HG02642 (cell line): Measurements from ENCODE around the gene NAV1.
"Not testable (repeated sequence)": the region's sequence is repeated elsewhere in the genome, so short reads cannot be mapped to it uniquely, and the experiment has no call there.

Source experiments
- ATAC-seq: cut with Tn5 transposase; IDR thresholded peaks from one replicate; pipeline ENCODE4 v1.9.1; 2021; ENCODE audit warnings: mild to moderate bottlenecking; ENCODE audit not compliant: unreplicated experiment, poor library complexity

The NAV1 gene

GRCh38 chr1:201542309-201543035, 3.5 kb downstream of the NAV1 start:
- no peak for ATAC-seq

GRCh38 chr1:201543871-201544642, 5.1 kb downstream of the NAV1 start:
- ATAC-seq, result no peak

GRCh38 chr1:201544710-201545109, 5.8 kb downstream of the NAV1 start:
- ATAC-seq, result no peak

- ATAC-seq, result no peak
Measured at GRCh38 chr1:201545851-201546492, 7.0 kb downstream of the NAV1 start.

- ATAC-seq, result not testable (repeated sequence)
Measured at GRCh38 chr1:201549522-201549921, 10.6 kb downstream of the NAV1 start.

- no peak for ATAC-seq
Measured at GRCh38 chr1:201551096-201551495, 12.2 kb downstream of the NAV1 start.

GRCh38 chr1:201551877-201552731, 13.2 kb downstream of the NAV1 start:
- ATAC-seq, result no peak

- ATAC-seq, result no peak
Measured at GRCh38 chr1:201552941-201553351, 14.0 kb downstream of the NAV1 start.

GRCh38 chr1:201553496-201554189, 14.7 kb downstream of the NAV1 start:
- no peak for ATAC-seq

GRCh38 chr1:201554190-201554600, 15.3 kb downstream of the NAV1 start:
- ATAC-seq, result no peak

- ATAC-seq, result no peak
Measured at GRCh38 chr1:201554789-201555592, 16.1 kb downstream of the NAV1 start.

- no peak for ATAC-seq
Measured at GRCh38 chr1:201555593-201555945, 16.6 kb downstream of the NAV1 start.

- ATAC-seq, result no peak
Measured at GRCh38 chr1:201556841-201557571, 18.1 kb downstream of the NAV1 start.

GRCh38 chr1:201557572-201557958, 18.6 kb downstream of the NAV1 start:
- ATAC-seq, result no peak

GRCh38 chr1:201559679-201560162, 20.8 kb downstream of the NAV1 start:
- ATAC-seq, result peak; percentile 87

GRCh38 chr1:201560328-201561194, 21.6 kb downstream of the NAV1 start:
- no peak for ATAC-seq

GRCh38 chr1:201561195-201561564, 22.3 kb downstream of the NAV1 start:
- no peak for ATAC-seq
